ENCODE measurements around the gene MRPS15.

MRPS15 gene

DNA sequence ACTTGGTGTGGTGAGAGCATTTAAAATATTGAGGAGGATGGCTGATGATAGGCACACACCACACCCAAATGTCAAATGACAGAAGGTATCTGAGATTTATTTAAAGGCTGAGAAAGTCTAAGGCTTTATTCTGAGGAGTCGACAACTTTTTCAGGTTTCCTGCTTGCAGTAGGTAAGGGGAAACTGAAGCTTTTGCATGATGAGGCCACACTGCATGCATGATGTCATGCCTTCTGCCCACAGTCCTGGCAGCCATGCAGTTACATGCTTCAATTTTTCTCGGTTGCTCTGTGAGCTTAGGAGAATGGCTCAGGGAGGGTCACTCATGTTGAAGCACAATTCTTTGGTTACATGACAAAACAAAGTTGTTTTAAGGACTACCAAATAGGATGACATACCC is 20.9 kb downstream of the MRPS15 start:
- DNase-seq (ENCODE audit: low read depth, low spot score) = no peak
- in situ Hi-C loops (cut with HindIII; ENCODE audit: low sequenced_read_pairs) = no loop called here
- no peak overlapping the region for H3K4me3 ChIP-seq (ENCODE audit: low read depth, low read length)
- TF ChIP-seq, protein P1, sequence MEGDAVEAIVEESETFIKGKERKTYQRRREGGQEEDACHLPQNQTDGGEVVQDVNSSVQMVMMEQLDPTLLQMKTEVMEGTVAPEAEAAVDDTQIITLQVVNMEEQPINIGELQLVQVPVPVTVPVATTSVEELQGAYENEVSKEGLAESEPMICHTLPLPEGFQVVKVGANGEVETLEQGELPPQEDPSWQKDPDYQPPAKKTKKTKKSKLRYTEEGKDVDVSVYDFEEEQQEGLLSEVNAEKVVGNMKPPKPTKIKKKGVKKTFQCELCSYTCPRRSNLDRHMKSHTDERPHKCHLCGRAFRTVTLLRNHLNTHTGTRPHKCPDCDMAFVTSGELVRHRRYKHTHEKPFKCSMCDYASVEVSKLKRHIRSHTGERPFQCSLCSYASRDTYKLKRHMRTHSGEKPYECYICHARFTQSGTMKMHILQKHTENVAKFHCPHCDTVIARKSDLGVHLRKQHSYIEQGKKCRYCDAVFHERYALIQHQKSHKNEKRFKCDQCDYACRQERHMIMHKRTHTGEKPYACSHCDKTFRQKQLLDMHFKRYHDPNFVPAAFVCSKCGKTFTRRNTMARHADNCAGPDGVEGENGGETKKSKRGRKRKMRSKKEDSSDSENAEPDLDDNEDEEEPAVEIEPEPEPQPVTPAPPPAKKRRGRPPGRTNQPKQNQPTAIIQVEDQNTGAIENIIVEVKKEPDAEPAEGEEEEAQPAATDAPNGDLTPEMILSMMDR (IDR thresholded peaks at IDR 0.05; ENCODE audit: low read depth, low read length) = no peak

DNA sequence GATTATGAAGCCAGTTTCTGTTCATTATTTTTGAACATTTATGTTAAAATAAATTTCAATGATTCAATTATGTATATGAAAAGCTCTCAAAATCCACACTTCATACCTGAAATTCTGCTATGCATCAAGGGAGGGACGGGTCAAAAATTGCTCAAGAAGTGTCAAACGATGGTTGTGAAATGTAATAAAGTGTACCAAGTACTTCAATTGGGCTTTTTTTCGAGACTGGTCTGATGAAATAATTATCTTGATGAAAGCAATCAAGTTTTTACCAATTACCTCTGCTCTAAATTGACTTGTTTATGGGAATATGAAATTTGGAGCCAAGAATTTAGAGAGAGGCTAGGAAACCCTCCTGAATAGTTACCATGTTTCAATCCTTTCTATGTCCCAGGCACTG is 21.8 kb downstream of the MRPS15 start:
- no peak overlapping the region for H3K4me3 ChIP-seq (ENCODE audit: low read depth, low read length)
- TF ChIP-seq, protein P1 (IDR thresholded peaks at IDR 0.05; ENCODE audit: low read depth, low read length) = no peak
- in situ Hi-C loops (cut with HindIII; ENCODE audit: low sequenced_read_pairs) = no loop called here
- no peak for DNase-seq (ENCODE audit: low read depth, low spot score)

DNA sequence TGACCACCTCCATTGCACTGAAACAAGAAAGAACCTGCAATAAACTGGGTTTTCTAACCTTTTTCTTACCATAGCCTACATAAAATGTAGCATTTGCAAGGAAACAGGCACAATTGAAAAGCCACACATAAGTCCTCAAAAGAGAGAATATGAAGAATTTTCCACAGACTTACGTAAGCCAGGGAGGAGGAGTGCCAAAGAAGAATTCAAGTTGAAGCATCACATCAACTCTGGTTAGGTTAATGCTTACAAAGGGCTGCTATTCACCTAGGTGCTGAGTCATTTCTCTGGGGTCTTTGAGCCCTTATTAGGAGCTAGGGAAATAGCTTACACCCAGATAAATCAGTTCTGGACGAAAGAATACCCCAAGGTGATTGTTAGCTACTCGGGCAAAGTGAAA is 23.5 kb downstream of the MRPS15 start:
- H3K4me3 ChIP-seq (ENCODE audit: low read depth, low read length) = no peak overlapping the region
- in situ Hi-C loops (cut with HindIII; ENCODE audit: low sequenced_read_pairs) = no loop called here
- TF ChIP-seq, protein P1 (IDR thresholded peaks at IDR 0.05; ENCODE audit: low read depth, low read length) = no peak
- DNase-seq (ENCODE audit: low read depth, low spot score) = no peak

DNA sequence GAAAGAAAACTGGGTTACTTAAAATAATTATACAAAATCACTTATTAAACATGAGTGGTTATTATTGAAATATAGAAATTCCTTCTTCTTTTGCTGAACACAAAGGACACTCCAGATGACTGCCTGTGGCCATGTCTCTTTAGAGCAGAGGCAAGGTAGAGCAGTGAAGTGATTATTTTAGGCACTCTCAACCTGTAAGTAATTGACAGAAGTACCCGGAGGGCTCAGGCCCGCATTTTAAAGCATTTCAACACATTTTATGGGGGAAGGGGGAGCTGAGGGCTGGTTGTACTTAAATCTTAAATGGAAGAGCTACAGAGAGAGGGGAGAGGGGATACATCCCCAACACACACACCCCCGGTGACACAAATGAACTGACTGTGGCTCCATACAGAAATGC is 24.1 kb downstream of the MRPS15 start:
- DNase-seq (ENCODE audit: low read depth, low spot score) = no peak
- TF ChIP-seq, protein P1 (IDR thresholded peaks at IDR 0.05; ENCODE audit: low read depth, low read length) = no peak
- in situ Hi-C loops (cut with HindIII; ENCODE audit: low sequenced_read_pairs) = no loop called here
- no peak overlapping the region for H3K4me3 ChIP-seq (ENCODE audit: low read depth, low read length)

DNA sequence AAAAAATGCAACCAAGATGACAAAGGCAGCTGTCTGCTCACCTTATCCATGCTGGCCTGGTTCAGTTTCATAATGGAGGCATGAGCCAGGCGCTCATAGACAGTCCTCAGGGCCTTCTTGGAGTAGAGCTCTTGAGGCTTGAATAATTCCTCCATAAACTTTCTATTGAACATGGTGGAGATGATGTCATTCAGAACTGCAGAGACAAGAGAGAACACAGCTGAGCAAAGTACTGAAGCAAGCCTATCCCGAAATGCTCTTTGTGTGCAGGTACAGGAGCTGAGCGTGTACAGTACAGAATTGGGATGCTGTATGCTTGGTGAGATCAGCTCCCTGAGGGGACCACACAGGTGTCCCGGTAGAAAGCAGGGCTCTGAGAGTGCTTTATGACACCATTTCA is 25.5 kb downstream of the MRPS15 start:
- no peak for DNase-seq (ENCODE audit: low read depth, low spot score)
- TF ChIP-seq, protein P1 (IDR thresholded peaks at IDR 0.05; ENCODE audit: low read depth, low read length) = no peak
- in situ Hi-C loops (cut with HindIII; ENCODE audit: low sequenced_read_pairs) = no loop called here
- no peak overlapping the region for H3K4me3 ChIP-seq (ENCODE audit: low read depth, low read length)

DNA sequence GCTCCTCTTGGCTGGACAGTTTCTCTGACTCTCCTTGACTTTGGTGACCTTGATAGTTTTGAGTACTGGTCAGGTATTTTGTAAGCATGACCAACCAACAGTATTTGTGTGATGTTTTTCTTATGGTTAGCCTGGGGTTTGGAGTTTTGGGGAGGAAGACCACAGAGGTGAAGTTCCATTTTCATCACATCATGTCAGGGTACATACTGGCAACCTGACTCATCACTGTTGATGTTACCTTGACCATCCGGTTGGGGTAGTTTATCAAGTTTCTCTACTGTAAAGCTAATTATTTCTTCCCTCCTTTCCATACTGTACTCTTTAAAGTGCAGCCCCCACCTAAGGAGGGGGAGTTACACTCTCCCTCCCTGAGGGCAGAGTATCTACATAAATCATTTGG is 27.4 kb downstream of the MRPS15 start:
- in situ Hi-C loops (cut with HindIII; ENCODE audit: low sequenced_read_pairs) = no loop called here
- H3K4me3 ChIP-seq (ENCODE audit: low read depth, low read length) = no peak overlapping the region
- TF ChIP-seq, protein P1 (IDR thresholded peaks at IDR 0.05; ENCODE audit: low read depth, low read length) = no peak
- peak; percentile 16 for DNase-seq (ENCODE audit: low read depth, low spot score)

DNA sequence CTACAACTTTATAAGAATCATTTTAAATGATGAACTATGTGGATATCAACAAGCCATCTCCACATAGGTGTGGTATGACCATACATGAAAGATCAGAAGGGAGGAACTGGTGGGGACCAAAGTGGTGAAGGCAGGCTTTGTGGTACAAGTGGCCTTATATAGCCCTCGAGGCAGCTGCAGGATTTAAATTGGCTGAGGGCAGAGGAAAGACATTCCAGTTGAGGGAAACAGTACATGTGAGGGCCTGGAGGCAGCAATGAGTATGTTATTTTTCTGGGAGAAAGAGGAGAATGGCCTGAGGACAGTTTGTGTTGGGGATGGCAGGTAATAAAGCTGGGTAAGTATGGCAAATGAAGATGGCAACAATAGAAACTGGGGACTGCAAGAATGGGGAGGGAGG is 31.1 kb downstream of the MRPS15 start:
- in situ Hi-C loops (cut with HindIII; ENCODE audit: low sequenced_read_pairs) = no loop called here
- H3K4me3 ChIP-seq (ENCODE audit: low read depth, low read length) = no peak overlapping the region
- DNase-seq (ENCODE audit: low read depth, low spot score) = no peak
- TF ChIP-seq, protein P1 (IDR thresholded peaks at IDR 0.05; ENCODE audit: low read depth, low read length) = no peak

Measured in astrocyte of the spinal cord (primary cell).